HepG2 (cell line): Measurements from ENCODE around the gene GTF2H4. TPM values are rescaled to one million over a fixed set of nuclear protein-coding genes. Genes with fewer than 3 reads are reported as not detected.
A peak's percentile ranks its signal among the peaks of the same experiment; 100 is the strongest.

ENCODE experiments used
- HDAC6 ChIP-seq: fragments of 200-600 bp; sonication (generic); IDR thresholded peaks from 2 replicates; pipeline ENCODE4 v1.7.0; 2017; ENCODE audit warnings: mild to moderate bottlenecking, antibody characterized with exemption, low read length, low read depth
- HNRNPL ChIP-seq: fragments of 200-400 bp; formaldehyde crosslinking; IDR thresholded peaks from 2 replicates; pipeline ENCODE4 v1.6.1; 2017; ENCODE audit warnings: mild to moderate bottlenecking, low read depth, low read length
- KDM6A ChIP-seq: IDR thresholded peaks from 2 replicates; pipeline ENCODE4 v1.6.1; 2016; ENCODE audit warnings: low read depth
- KLF15 ChIP-seq: sonication (generic); formaldehyde crosslinking; IDR thresholded peaks from 2 replicates; pipeline ENCODE4 v1.8.1; 2023; ENCODE audit warnings: borderline replicate concordance, mild to moderate bottlenecking, inconsistent platforms, missing genetic modification reagents, mixed read lengths
- POLR2AphosphoS5 ChIP-seq: IDR thresholded peaks from 2 replicates; pipeline ENCODE4 v1.6.1; 2012; ENCODE audit warnings: low read depth, low read length
- PTBP1 ChIP-seq: fragments of 200-400 bp; formaldehyde crosslinking; IDR thresholded peaks from 2 replicates; pipeline ENCODE4 v1.6.1; 2018; ENCODE audit warnings: low read length, low read depth; ENCODE audit not compliant: poor library complexity, severe bottlenecking
- REXO4 ChIP-seq: sonication (generic); formaldehyde crosslinking; IDR thresholded peaks from 2 replicates; pipeline ENCODE4 v1.8.0; 2022; ENCODE audit warnings: missing genetic modification reagents, mild to moderate bottlenecking, borderline replicate concordance
- RFX1 ChIP-seq: fragments of 450-650 bp; IDR thresholded peaks from 2 replicates; pipeline ENCODE4 v1.6.1; 2017
- SETDB1 ChIP-seq: sonication (generic); formaldehyde crosslinking; IDR thresholded peaks from 2 replicates; pipeline ENCODE4 v1.5.1; 2020; ENCODE audit warnings: missing genetic modification reagents, mild to moderate bottlenecking, borderline replicate concordance
- SPEN ChIP-seq: sonication (generic); formaldehyde crosslinking; IDR thresholded peaks from 2 replicates; pipeline ENCODE4 v1.5.1; 2020; ENCODE audit warnings: low read depth, mild to moderate bottlenecking, missing genetic modification reagents
- SSRP1 ChIP-seq: IDR thresholded peaks from 2 replicates; pipeline ENCODE4 v1.6.1; 2016; ENCODE audit warnings: control low read depth
- TOE1 ChIP-seq: sonication (generic); formaldehyde crosslinking; IDR thresholded peaks from 2 replicates; pipeline ENCODE4 v1.4.0; 2020; ENCODE audit warnings: mild to moderate bottlenecking, missing genetic modification reagents
- ZC3H13 ChIP-seq: sonication (generic); formaldehyde crosslinking; IDR thresholded peaks from 2 replicates; pipeline ENCODE4 v1.8.1; 2023; ENCODE audit warnings: mild to moderate bottlenecking, missing genetic modification reagents, moderate library complexity
- ZNF543 ChIP-seq: sonication (generic); formaldehyde crosslinking; IDR thresholded peaks from 2 replicates; pipeline ENCODE4 v1.4.0; 2020; ENCODE audit warnings: mild to moderate bottlenecking, missing genetic modification reagents
- ZNF547 ChIP-seq: sonication (generic); formaldehyde crosslinking; IDR thresholded peaks from 2 replicates; pipeline ENCODE4 v1.5.1; 2020; ENCODE audit warnings: mild to moderate bottlenecking, missing genetic modification reagents
- ZNF713 ChIP-seq: sonication (generic); formaldehyde crosslinking; IDR thresholded peaks from 2 replicates; pipeline ENCODE4 v1.4.0; 2020; ENCODE audit warnings: mild to moderate bottlenecking, missing genetic modification reagents
- ZNF766 ChIP-seq: sonication (generic); formaldehyde crosslinking; IDR thresholded peaks from 2 replicates; pipeline ENCODE4 v1.5.0; 2020; ENCODE audit warnings: missing genetic modification reagents, borderline replicate concordance
- polyA plus RNA-seq, 8 experiments: library from polyadenylated mRNA; depleted of rRNA in 3 of 8; stranded (reverse) in 7 of 8; unstranded in 1 of 8; fragments of >200 nt; fragmentation: Illumina TruSeq in 4 of 8; extraction: Trizol in 4 of 8; gene quantifications; 2 replicates each; pipeline versions ENCODE4 v1.2.1 to v1.2.3, GENCODE V29; 2011 to 2016; ENCODE audit warnings: low read depth in 4 of 8, missing spikeins in 1 of 8, mixed read lengths in 1 of 8; ENCODE audit not compliant: insufficient read depth in 1 of 8
- total RNA-seq, 5 experiments: library from RNA; depleted of rRNA; stranded (reverse); fragments of >200 nt; fragmentation: Illumina TruSeq; extraction: Trizol; gene quantifications; 2 replicates each; pipeline ENCODE4 v1.2.3, GENCODE V29; 2016; ENCODE audit warnings: low read depth in 1 of 5
- TF ChIP-seq, protein P1 (sequence below): sonication (generic); formaldehyde crosslinking; IDR thresholded peaks from 2 replicates; pipeline ENCODE4 v1.4.0; 2020; ENCODE audit warnings: mild to moderate bottlenecking, missing genetic modification reagents
- TF ChIP-seq, protein P2 (sequence below): sonication (generic); formaldehyde crosslinking; conservative IDR thresholded peaks from 2 replicates; pipeline ENCODE4 v1.8.0; 2022; ENCODE audit warnings: low read depth, missing genetic modification reagents
- TF ChIP-seq, protein P3 (sequence below): sonication (generic); formaldehyde crosslinking; IDR thresholded peaks from 2 replicates; pipeline ENCODE4 v1.4.0; 2020; ENCODE audit warnings: missing genetic modification reagents
- TF ChIP-seq, protein P4 (sequence below): fragments of 450-650 bp; IDR thresholded peaks from 2 replicates; pipeline ENCODE4 v1.6.1; 2017
- TF ChIP-seq, protein P5 (sequence below): sonication (generic); formaldehyde crosslinking; IDR thresholded peaks from 2 replicates; pipeline ENCODE4 v1.4.0; 2020; ENCODE audit warnings: missing genetic modification reagents

GTF2H4 gene
- total and polyA plus RNA-seq, 2 of the 13 experiments (the other 11 are each of a cell fraction or from before 2014, with no cell fraction given), result 15.9 to 49.3 TPM

DNA sequence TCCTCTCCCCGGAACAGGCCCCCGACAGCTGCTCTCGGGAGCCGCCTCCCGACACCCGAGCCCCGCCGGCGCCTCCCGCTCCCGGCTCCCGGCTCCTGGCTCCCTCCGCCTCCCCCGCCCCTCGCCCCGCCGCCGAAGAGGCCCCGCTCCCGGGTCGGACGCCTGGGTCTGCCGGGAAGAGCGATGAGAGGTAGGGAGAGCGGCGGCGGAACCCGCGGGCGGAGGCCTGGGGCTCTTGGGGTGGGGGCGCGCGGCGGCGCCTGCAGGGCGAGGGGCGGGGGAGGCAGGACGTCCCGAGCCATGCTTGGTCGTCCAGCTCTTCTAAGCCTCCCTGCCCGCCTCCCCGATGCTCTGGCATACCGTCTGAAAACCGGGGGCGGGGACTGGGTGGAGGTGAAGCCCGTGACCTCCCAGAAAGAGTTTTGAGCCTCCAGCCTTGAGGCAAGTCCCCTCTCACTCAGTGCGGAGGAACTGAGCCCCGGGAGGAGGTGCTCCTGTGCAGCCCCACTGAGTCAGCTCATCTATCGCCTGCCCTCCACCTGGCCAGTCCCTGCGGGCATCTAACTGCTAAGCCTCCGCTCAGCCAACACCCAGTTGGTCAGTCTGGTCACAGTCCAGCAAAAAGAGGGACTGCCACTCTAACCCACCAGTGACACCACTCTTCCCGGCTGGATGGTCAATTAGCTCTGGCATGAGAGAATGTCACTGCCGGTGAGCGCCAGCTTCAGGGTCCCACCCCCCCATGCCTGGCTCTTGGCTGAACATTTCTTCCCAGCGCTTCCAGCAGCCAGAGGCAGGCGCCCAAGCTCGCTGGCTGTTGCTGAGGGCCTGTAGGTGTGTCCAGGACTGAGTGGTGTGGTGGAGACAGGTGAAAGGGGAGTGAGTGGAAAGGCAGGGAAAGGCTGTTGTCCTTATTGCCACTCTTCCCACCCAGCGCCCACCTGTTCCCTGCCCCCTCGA is 23.2 kb upstream of the GTF2H4 start (continued):
- TF ChIP-seq, protein P1, sequence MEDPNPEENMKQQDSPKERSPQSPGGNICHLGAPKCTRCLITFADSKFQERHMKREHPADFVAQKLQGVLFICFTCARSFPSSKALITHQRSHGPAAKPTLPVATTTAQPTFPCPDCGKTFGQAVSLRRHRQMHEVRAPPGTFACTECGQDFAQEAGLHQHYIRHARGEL (CRISPR knock-in tag), result no peak
- TF ChIP-seq SSRP1 (CRISPR knock-in tag) (no peak), SPEN (no peak), KLF15 (CRISPR knock-in tag) (no peak), SETDB1 (CRISPR knock-in tag) (no peak), POLR2AphosphoS5 (no peak), ZNF766 (CRISPR knock-in tag) (no peak), REXO4 (CRISPR knock-in tag) (no peak), RFX1 (no peak), HDAC6 (no peak), ZNF547 (CRISPR knock-in tag) (no peak), ZNF713 (CRISPR knock-in tag) (no peak), KDM6A (CRISPR knock-in tag) (no peak), HNRNPL (0 out of 2 replicates have a peak, but pooled peaks have one; percentile 60), TOE1 (CRISPR knock-in tag) (no peak), ZNF543 (0 out of 2 replicates have a peak, but pooled peaks have one; percentile 32), ZC3H13 (peak; percentile 21; the same call in 1 of the 2 replicates), PTBP1 (no peak)
- TF ChIP-seq, protein P2, sequence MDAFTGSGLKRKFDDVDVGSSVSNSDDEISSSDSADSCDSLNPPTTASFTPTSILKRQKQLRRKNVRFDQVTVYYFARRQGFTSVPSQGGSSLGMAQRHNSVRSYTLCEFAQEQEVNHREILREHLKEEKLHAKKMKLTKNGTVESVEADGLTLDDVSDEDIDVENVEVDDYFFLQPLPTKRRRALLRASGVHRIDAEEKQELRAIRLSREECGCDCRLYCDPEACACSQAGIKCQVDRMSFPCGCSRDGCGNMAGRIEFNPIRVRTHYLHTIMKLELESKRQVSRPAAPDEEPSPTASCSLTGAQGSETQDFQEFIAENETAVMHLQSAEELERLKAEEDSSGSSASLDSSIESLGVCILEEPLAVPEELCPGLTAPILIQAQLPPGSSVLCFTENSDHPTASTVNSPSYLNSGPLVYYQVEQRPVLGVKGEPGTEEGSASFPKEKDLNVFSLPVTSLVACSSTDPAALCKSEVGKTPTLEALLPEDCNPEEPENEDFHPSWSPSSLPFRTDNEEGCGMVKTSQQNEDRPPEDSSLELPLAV (CRISPR knock-in tag), result no peak
- TF ChIP-seq, protein P3, sequence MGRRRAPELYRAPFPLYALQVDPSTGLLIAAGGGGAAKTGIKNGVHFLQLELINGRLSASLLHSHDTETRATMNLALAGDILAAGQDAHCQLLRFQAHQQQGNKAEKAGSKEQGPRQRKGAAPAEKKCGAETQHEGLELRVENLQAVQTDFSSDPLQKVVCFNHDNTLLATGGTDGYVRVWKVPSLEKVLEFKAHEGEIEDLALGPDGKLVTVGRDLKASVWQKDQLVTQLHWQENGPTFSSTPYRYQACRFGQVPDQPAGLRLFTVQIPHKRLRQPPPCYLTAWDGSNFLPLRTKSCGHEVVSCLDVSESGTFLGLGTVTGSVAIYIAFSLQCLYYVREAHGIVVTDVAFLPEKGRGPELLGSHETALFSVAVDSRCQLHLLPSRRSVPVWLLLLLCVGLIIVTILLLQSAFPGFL, result no peak
- TF ChIP-seq, protein P4, sequence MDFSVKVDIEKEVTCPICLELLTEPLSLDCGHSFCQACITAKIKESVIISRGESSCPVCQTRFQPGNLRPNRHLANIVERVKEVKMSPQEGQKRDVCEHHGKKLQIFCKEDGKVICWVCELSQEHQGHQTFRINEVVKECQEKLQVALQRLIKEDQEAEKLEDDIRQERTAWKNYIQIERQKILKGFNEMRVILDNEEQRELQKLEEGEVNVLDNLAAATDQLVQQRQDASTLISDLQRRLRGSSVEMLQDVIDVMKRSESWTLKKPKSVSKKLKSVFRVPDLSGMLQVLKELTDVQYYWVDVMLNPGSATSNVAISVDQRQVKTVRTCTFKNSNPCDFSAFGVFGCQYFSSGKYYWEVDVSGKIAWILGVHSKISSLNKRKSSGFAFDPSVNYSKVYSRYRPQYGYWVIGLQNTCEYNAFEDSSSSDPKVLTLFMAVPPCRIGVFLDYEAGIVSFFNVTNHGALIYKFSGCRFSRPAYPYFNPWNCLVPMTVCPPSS, result no peak
- TF ChIP-seq, protein P5, sequence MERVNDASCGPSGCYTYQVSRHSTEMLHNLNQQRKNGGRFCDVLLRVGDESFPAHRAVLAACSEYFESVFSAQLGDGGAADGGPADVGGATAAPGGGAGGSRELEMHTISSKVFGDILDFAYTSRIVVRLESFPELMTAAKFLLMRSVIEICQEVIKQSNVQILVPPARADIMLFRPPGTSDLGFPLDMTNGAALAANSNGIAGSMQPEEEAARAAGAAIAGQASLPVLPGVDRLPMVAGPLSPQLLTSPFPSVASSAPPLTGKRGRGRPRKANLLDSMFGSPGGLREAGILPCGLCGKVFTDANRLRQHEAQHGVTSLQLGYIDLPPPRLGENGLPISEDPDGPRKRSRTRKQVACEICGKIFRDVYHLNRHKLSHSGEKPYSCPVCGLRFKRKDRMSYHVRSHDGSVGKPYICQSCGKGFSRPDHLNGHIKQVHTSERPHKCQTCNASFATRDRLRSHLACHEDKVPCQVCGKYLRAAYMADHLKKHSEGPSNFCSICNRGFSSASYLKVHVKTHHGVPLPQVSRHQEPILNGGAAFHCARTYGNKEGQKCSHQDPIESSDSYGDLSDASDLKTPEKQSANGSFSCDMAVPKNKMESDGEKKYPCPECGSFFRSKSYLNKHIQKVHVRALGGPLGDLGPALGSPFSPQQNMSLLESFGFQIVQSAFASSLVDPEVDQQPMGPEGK, result peak; percentile 37; the same call in 1 of the 2 replicates
